Esophagus muscularis mucosa (tissue), 3 donors: ENCODE data around the gene ZNF841.

Experiments
- CTCF ChIP-seq, 3 experiments: fragments of 200-600 bp in 2 of 3; fragments of 450-650 bp in 1 of 3; sonication (generic) in 2 of 3; IDR thresholded peaks; one replicate each; pipeline ENCODE4 v1.5.1; 2017 to 2019; ENCODE audit warnings: antibody characterized with exemption in 3 of 3, mild to moderate bottlenecking in 2 of 3, moderate library complexity in 1 of 3
- POLR2A ChIP-seq: fragments of 450-650 bp; IDR thresholded peaks from one replicate; pipeline ENCODE4 v1.6.1; 2017; ENCODE audit warnings: antibody characterized with exemption, moderate library complexity, mild to moderate bottlenecking, low read depth
- POLR2AphosphoS5 ChIP-seq, 2 donors: sonication (generic); formaldehyde crosslinking; IDR thresholded peaks; one replicate each; pipeline ENCODE4 v1.6.1; 2017; ENCODE audit warnings: antibody characterized with exemption in 2 of 2

- no peak for TF ChIP-seq CTCF (IDR thresholded peaks at IDR 0.05)
- no peak for TF ChIP-seq POLR2A
- TF ChIP-seq POLR2AphosphoS5 (IDR thresholded peaks at IDR 0.05): no peak
These were observed 75.1 kb downstream of the ZNF841 start for GRCh38 chr19:52020506-52020905.
